Heart right ventricle (tissue), 16 donors: ENCODE measurements around the gene KLHL24. TPM values are rescaled to one million over a fixed set of nuclear protein-coding genes. Genes with fewer than 3 reads are reported as not detected.
A peak's percentile ranks its signal among the peaks of the same experiment; 100 is the strongest.
"Not testable (repeated sequence)": the region's sequence is repeated elsewhere in the genome, so short reads cannot be mapped to it uniquely, and the experiment has no call there.

ENCODE experiments used
- ATAC-seq, 8 donors: fragments of 200-7000 bp; cut with Tn5 transposase; one replicate each; pipeline ENCODE4 v1.9.1; 2020; ENCODE audit warnings: mild to moderate bottlenecking in 8 of 8, moderate library complexity in 8 of 8, moderate number of reproducible peaks in 1 of 8
- DNase-seq, 2 donors: peaks; one replicate each; pipeline ENCODE4 v3.0.0-alpha.2; 2020
- H3K27ac ChIP-seq, 10 donors: fragments of 200-600 bp; sonication (generic) in 2 of 10; one replicate each; pipeline versions ENCODE4 v1.5.0 to v1.8.0; 2020 to 2022; ENCODE audit warnings: mild to moderate bottlenecking in 3 of 10
- H3K27me3 ChIP-seq, 7 donors: fragments of 200-600 bp; one replicate each; pipeline ENCODE4 v1.8.0; 2021 to 2022; ENCODE audit warnings: mild to moderate bottlenecking in 2 of 7
- H3K36me3 ChIP-seq, 9 donors: fragments of 200-600 bp; sonication (generic) in 1 of 9; one replicate each; pipeline versions ENCODE4 v1.5.0 to v1.8.0; 2020 to 2022; ENCODE audit warnings: mild to moderate bottlenecking in 2 of 9
- H3K4me1 ChIP-seq, 9 donors: fragments of 200-600 bp; sonication (generic) in 1 of 9; one replicate each; pipeline versions ENCODE4 v1.5.0 to v1.8.0; 2020 to 2022; ENCODE audit warnings: mild to moderate bottlenecking in 4 of 9
- H3K4me3 ChIP-seq, 10 donors: fragments of 200-600 bp; sonication (generic) in 2 of 10; one replicate each; pipeline versions ENCODE4 v1.5.0 to v1.8.0; 2020 to 2022; ENCODE audit warnings: mild to moderate bottlenecking in 7 of 10, moderate library complexity in 2 of 10
- H3K9me3 ChIP-seq, 11 donors: fragments of 200-600 bp in 10 of 11; sonication (generic) in 2 of 11; one replicate each; pipeline versions ENCODE4 v1.5.0 to v1.8.0; 2013 to 2022; ENCODE audit warnings: mild to moderate bottlenecking in 2 of 11, control low read depth in 1 of 11, moderate library complexity in 1 of 11
- WGBS, 2 donors: extraction: QIAGEN DNeasy Blood & Tissue Kit; methylation state at CpG; one replicate each; pipeline ENCODE4 v1.1.7; 2013; ENCODE audit warnings: inconsistent platforms in 1 of 2; 5-methylcytosine and 5-hydroxymethylcytosine counted together
- intact Hi-C, 10 donors: fragments of 100-400 bp; cut with DNase I; formaldehyde crosslinking; loops; one replicate each; pipeline versions ENCODE4 v1.11.1 to v1.14.2; 2022
- polyA plus RNA-seq, 2 donors: library from polyadenylated mRNA; stranded (reverse); fragments of 200-250 nt; gene quantifications; one replicate each; pipeline ENCODE4 v1.2.3, GENCODE V29; 2013
- total RNA-seq, 10 donors: library from RNA; stranded (reverse); fragmentation: NEBNext Ultra II Directional in 3 of 10; extraction: Animal tissue kit (Norgen Biotek cat#: 25700) in 3 of 10; gene quantifications; one replicate each; pipeline versions ENCODE4 v1.2.1 to v1.2.4, GENCODE V29; 2021 to 2023
- TF ChIP-seq, protein P1 (sequence below), 9 donors: fragments of 200-600 bp; sonication (generic) in 2 of 9; IDR thresholded peaks; one replicate each; pipeline versions ENCODE4 v1.5.0 to v1.8.0; 2021 to 2022; ENCODE audit warnings: antibody characterized with exemption in 9 of 9, mild to moderate bottlenecking in 5 of 9, moderate library complexity in 1 of 9
- donor health status: Arrhythmogenic right ventricular cardiomyopathy.
- donor health status: ischemic (EF 13 %, LVEDD 7.1; RV severe dilation, severe dysfunction).
- donor health status: healthy with polysubstance abuse.
- donor health status: DM: no; HTN: yes; CAD: no.
- donor health status: DM: no; HTN: no; CAD: no.
- donor health status: ischemic (EF 25% LVEDD 6.9; RV normal size, moderate dysfunction).
- donor health status: ischemic (EF 25% LVEDD 5.7; RV mildly dilated, moderate dysfunction).
- donor health status: healthy.
- donor health status: DM: yes; HTN: yes; CAD: no.
- donor health status: Ischemic cardiomyopathy.
- donor health status: ischemic (EF 35%, LVEDD 5.7; RV mildly dilated, moderate dysfunction).
- donor health status: nonischemic (EF 11% LVEDD 7.7; RV severe dilation, severe dysfunction).
- donor health status: DM: yes; HTN: yes; CAD: no.
- donor health status: PGD.
- donor health status: ischemic (EF 29% LVEDD 5.4; RV normal size, mild dysfunction).
- donor health status: nonischemic (EF 23%, LVEDD 6.1; RV moderate dilation, normal function).

The KLHL24 gene
- total and polyA plus RNA-seq, 12 donors: 7.6 to 305 (median 233) TPM

DNA sequence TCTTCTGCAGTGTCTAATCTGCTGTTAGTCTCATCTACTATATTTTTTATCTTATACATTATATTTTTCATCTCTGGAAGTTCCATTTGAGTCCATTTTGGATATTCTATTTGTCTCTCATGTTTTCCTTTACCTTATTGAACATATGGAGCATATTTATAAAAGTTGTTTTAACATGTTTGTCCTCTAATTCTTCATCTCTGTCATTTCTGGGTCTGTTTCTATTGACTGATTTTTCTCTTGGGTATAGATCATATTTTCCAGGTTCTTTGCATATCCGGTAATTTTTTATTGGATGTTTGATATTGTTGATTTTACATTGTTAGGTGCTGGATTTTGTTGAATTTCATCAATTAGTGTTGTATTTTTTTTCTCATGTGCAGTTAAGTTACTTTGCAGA is 37.5 kb upstream of the KLHL24 start:
- 67 to 83% methylated on average over 1 of the region's 1 CpG for WGBS, 2 donors
- Histone ChIP-seq H3K36me3 (peaks cover 0 to 5% (median 0%) of the 10 kb centered on the region in 9 donors), H3K4me1 (no peaks in the 10 kb centered on the region), H3K4me3 (no peak overlapping the region), H3K27ac (no peak overlapping the region), H3K9me3 (peaks cover 0 to 32% (median 8%) of the 10 kb centered on the region in 11 donors), H3K27me3 (no peaks in the 10 kb centered on the region)
- ATAC-seq: no peak
- intact Hi-C loops: loop anchor here in 1 of 10 donors (5.0 kb wide), 1 partner anchor 149 kb away; no protein-coding TSS in a partner anchor
- TF ChIP-seq, protein P1, sequence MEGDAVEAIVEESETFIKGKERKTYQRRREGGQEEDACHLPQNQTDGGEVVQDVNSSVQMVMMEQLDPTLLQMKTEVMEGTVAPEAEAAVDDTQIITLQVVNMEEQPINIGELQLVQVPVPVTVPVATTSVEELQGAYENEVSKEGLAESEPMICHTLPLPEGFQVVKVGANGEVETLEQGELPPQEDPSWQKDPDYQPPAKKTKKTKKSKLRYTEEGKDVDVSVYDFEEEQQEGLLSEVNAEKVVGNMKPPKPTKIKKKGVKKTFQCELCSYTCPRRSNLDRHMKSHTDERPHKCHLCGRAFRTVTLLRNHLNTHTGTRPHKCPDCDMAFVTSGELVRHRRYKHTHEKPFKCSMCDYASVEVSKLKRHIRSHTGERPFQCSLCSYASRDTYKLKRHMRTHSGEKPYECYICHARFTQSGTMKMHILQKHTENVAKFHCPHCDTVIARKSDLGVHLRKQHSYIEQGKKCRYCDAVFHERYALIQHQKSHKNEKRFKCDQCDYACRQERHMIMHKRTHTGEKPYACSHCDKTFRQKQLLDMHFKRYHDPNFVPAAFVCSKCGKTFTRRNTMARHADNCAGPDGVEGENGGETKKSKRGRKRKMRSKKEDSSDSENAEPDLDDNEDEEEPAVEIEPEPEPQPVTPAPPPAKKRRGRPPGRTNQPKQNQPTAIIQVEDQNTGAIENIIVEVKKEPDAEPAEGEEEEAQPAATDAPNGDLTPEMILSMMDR (IDR thresholded peaks at IDR 0.05): no peak
- no peak for DNase-seq

DNA sequence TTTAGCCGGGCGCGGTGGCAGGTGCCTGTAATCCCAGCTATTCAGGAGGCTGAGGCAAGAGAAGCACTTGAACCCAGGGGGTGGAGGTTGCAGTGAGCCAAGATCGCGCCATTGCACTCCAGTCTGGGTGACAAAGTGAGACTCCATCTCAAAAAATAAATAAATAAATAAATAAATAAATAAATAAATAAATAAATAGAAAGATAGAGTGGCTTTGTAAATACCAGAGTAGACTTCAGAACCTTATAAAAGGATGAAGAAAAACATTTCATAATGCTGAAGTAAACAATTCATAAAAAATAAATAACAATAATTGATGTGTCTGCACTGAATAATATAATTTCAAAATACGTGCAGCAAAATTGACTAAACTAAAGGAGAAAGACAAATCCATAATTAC is 24.1 kb upstream of the KLHL24 start:
- DNase-seq, intact Hi-C loops, ATAC-seq, H3K27ac ChIP-seq, H3K4me3 ChIP-seq, H3K9me3 ChIP-seq, H3K4me1 ChIP-seq, H3K36me3 ChIP-seq, H3K27me3 ChIP-seq: not testable (repeated sequence)
- 97 to 98% methylated on average over 6 of the region's 6 CpGs for WGBS, 2 donors

DNA sequence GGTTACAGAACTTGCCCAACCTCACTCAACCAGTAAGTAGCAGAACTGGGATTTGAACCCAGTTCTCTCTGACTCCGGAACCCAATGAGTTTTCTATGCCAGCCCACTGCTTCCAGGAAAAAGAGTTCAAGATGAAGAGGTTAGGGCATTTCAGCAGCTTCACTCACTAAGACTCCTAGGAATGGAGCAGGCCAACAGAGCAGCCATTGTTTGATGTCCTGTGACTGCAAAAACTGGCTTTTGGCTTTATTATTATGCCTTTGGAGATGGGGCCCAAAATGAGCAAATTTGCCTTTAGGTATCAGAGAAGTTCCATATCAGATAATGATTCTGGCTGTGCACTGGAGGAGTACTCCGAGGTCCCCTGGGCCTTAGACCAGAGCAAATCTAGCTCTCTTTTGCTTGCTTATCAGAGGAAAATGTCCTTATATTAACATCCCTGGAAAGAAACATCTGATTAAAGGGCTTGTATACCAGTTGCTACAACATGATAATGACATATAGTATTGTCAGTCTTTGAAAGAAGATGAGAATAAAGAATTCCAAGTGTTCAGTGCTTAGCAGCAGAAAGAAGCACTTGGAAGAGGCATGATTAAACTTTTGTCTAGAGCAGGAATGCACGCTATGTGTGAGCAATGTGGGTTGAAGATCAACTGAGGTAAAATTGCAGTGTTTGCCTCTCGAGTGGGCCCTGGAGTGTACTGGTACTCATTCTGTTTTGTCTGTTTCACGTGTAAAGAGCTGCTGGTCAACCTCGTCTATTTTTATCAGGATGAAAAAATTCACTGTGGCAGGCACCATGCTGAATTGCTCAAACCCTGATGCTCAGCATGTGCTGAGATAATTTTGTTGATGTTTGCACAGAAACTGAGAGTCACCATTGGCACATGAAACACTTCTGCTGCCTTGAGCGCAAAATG is 21.8 kb upstream of the KLHL24 start:
- H3K27ac ChIP-seq: peak overlapping the region in 2 of 10 donors; percentile 27 to 39
- H3K4me3 ChIP-seq: no peak overlapping the region
- DNase-seq: no peak
- no peaks in the 10 kb centered on the region for H3K9me3 ChIP-seq
- peak in 4 of 8 donors; percentile 13 to 61 (median 52) for ATAC-seq
- peaks cover 0 to 8% (median 0%) of the 10 kb centered on the region in 9 donors for H3K4me1 ChIP-seq
- 62 to 66% methylated on average over 7 of the region's 7 CpGs for WGBS, 2 donors
- no peaks in the 10 kb centered on the region for H3K36me3 ChIP-seq
- intact Hi-C loops: no loop called here
- TF ChIP-seq, protein P1 (IDR thresholded peaks at IDR 0.05): no peak
- no peaks in the 10 kb centered on the region for H3K27me3 ChIP-seq

DNA sequence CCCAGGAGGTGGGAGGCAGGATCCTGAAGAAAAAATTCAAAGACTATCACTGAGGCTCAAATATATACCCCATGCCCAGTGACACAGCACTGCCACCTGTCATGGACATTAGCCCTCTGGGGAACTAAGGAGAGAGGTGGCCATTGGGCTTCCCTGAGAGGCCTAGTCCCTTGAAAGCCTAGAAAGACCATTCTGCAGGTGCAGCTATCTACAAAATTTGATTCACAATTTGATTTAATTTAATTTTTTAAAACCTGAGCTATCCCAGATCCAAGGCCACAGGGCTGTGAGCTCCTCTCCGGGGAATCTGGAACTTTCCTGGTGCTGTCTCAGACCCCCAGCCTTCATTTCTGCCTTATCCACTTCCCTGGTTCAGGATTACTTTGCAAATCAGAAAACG is 16.9 kb upstream of the KLHL24 start:
- Histone ChIP-seq H3K4me1 (peaks cover 0 to 5% (median 0%) of the 10 kb centered on the region in 9 donors), H3K4me3 (no peak overlapping the region), H3K36me3 (no peaks in the 10 kb centered on the region), H3K9me3 (no peaks in the 10 kb centered on the region), H3K27me3 (no peaks in the 10 kb centered on the region), H3K27ac (no peak overlapping the region)
- ATAC-seq: no peak
- TF ChIP-seq, protein P1 (IDR thresholded peaks at IDR 0.05): no peak
- DNase-seq: no peak
- WGBS, 2 donors: 90 to 94% methylated on average over 2 of the region's 2 CpGs
- intact Hi-C loops: no loop called here

DNA sequence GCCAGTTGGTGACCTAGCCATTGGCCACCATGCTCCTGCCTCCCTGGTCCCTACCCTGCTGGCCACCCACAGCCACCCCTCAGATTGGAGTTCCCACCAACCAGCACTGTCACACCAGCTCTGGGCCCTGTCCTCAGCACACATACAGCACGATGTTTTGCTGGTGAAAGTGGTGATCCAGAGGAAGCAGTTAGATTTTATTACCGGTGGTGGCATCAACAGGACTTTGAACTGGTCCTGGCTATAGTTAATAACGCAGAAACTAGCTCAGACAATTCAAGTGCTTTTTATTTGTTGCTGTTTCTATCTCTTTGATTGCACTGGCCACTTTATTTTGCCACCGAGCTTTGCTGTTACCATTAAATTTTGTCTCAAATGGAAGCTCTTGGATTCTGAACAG is 16.4 kb upstream of the KLHL24 start:
- no peak overlapping the region for H3K4me3 ChIP-seq
- no peak overlapping the region for H3K27ac ChIP-seq
- H3K9me3 ChIP-seq: no peaks in the 10 kb centered on the region
- WGBS, 2 donors: 92 to 98% methylated on average over 4 of the region's 4 CpGs
- DNase-seq (no peak), ATAC-seq (peak in 1 of 8 donors; percentile 27)
- peaks cover 0 to 4% (median 0%) of the 10 kb centered on the region in 9 donors for H3K4me1 ChIP-seq
- intact Hi-C loops: no loop called here
- no peaks in the 10 kb centered on the region for H3K27me3 ChIP-seq
- TF ChIP-seq, protein P1 (IDR thresholded peaks at IDR 0.05): no peak
- H3K36me3 ChIP-seq: no peaks in the 10 kb centered on the region
